Measurements from ENCODE around the gene ISL2. TPM values are rescaled to one million over a fixed set of nuclear protein-coding genes. Genes with fewer than 3 reads are reported as not detected.

Gene ISL2
- total RNA-seq, 1 donor from 2014 or later = 0.38 TPM

DNA sequence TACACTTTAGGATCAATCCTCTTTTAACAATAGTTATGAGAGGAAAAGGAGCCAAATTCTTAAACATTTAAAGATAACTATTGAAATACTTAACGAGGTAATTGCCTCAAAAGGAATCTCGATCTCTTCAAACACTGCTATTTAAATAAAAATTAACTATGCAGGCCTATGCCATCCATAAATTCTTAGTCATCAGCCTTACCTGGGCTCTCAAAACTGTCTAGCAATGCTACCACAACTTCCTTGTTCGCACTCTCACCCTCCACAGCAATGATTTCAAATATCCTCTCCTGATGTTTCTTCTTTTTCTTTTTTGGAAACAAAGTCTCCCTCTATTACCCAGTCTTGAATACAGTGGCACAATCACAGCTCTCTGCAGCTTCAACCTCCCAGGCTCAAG, 37.6 kb upstream of the ISL2 start:
- DNase-seq (ENCODE audit: low spot score, unreplicated experiment) = no peak
- TF ChIP-seq, protein P1, sequence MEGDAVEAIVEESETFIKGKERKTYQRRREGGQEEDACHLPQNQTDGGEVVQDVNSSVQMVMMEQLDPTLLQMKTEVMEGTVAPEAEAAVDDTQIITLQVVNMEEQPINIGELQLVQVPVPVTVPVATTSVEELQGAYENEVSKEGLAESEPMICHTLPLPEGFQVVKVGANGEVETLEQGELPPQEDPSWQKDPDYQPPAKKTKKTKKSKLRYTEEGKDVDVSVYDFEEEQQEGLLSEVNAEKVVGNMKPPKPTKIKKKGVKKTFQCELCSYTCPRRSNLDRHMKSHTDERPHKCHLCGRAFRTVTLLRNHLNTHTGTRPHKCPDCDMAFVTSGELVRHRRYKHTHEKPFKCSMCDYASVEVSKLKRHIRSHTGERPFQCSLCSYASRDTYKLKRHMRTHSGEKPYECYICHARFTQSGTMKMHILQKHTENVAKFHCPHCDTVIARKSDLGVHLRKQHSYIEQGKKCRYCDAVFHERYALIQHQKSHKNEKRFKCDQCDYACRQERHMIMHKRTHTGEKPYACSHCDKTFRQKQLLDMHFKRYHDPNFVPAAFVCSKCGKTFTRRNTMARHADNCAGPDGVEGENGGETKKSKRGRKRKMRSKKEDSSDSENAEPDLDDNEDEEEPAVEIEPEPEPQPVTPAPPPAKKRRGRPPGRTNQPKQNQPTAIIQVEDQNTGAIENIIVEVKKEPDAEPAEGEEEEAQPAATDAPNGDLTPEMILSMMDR (IDR thresholded peaks at IDR 0.05; ENCODE audit: unreplicated experiment) = no peak
- Mint-ChIP-seq H3K9me3 (ENCODE audit: low read depth) (no peaks in the 10 kb centered on the region), H3K4me3 (ENCODE audit: low read depth) (no peak overlapping the region), H3K27ac (no peak overlapping the region), H3K36me3 (ENCODE audit: insufficient read depth) (peaks cover 3% of the 10 kb centered on the region), H3K4me1 (ENCODE audit: low read depth) (peaks cover 1% of the 10 kb centered on the region), H3K27me3 (no peaks in the 10 kb centered on the region)

DNA sequence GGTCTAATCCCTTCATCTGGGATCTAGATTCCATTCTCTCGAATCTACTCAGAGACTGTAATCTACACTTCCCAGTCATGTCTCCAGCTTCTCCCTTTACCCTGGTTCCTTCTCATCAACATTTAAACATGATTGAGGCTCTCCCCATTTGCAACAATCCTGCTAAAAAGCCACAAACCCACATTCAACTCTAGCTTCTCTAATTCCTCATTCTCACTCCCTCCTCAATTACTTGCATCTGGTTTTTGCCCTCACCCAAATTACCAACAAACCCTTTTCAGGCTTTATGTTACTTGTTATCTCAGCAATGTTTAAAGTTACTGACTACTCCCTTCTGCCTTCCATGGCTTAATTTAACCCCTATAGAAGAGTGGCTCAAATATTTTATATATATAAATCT, 36.8 kb upstream of the ISL2 start:
- Mint-ChIP-seq H3K27me3 (no peaks in the 10 kb centered on the region), H3K27ac (no peak overlapping the region), H3K36me3 (ENCODE audit: insufficient read depth) (peaks cover 4% of the 10 kb centered on the region), H3K4me1 (ENCODE audit: low read depth) (peaks cover 1% of the 10 kb centered on the region), H3K9me3 (ENCODE audit: low read depth) (no peaks in the 10 kb centered on the region), H3K4me3 (ENCODE audit: low read depth) (no peak overlapping the region)
- TF ChIP-seq, protein P1 (IDR thresholded peaks at IDR 0.05; ENCODE audit: unreplicated experiment) = no peak
- no peak for DNase-seq (ENCODE audit: low spot score, unreplicated experiment)

DNA sequence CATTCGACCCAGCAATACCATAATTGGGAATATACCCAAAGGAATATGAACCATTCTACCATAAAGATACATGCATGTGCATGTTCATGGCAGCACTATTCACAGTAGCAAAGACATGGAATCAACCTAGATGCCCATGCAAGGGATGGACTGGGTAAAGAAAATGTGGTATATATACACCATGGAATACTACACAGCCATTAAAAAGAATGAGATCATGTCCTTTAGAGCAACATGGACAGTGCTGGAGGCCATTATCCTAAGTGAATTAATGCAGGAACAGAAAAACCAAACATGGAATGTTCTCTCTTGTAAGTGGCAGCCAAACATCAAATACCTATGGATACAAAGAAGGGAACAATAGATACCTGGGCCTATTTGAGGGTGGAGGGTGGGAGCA, 32.7 kb upstream of the ISL2 start:
- no peaks in the 10 kb centered on the region for H3K27me3 Mint-ChIP-seq
- no peak overlapping the region for H3K27ac Mint-ChIP-seq
- no peak for DNase-seq (ENCODE audit: low spot score, unreplicated experiment)
- H3K4me3 Mint-ChIP-seq (ENCODE audit: low read depth) = no peak overlapping the region
- peaks cover 8% of the 10 kb centered on the region for H3K4me1 Mint-ChIP-seq (ENCODE audit: low read depth)
- peaks cover 7% of the 10 kb centered on the region for H3K36me3 Mint-ChIP-seq (ENCODE audit: insufficient read depth)
- peaks cover 3% of the 10 kb centered on the region for H3K9me3 Mint-ChIP-seq (ENCODE audit: low read depth)
- TF ChIP-seq, protein P1 (IDR thresholded peaks at IDR 0.05; ENCODE audit: unreplicated experiment) = no peak

DNA sequence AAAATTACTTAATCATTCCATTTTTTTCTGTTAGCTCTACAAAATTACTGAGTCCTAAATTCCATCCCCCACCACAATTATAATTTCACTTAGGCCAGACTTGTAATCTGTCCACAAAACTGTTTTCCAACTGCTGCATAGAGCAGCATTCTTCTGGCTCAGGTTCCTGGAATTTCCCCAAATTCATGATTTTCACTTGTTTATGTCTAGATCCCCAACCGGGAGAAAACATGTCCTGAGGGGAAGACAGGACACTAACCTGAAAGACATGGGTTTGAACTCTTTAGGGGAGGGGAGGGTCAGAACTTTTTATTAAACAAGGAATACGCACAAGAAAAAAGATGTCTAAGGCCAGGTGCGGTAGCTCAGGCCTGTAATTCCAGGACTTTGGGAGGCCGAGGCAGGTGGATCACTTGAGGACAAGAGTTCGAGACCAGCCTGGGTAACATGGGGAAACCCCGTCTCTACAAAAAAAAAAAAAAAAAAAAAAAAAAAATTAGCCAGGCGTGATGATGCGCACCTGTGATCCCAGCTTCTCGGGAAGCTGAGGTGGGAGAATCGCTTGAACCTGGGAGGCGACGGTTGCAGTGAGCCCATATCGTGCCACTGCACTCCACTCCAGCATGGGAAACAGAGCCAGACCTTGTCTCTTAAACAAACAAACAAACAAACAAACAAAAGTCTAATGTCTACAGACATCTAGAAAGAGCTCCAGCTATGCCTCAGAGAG, 26.8 kb upstream of the ISL2 start:
- DNase-seq (ENCODE audit: low spot score, unreplicated experiment) = no peak
- H3K4me1 Mint-ChIP-seq (ENCODE audit: low read depth) = peaks cover 26% of the 10 kb centered on the region
- no peaks in the 10 kb centered on the region for H3K27me3 Mint-ChIP-seq
- peaks cover 8% of the 10 kb centered on the region for H3K9me3 Mint-ChIP-seq (ENCODE audit: low read depth)
- H3K36me3 Mint-ChIP-seq (ENCODE audit: insufficient read depth) = peaks cover 7% of the 10 kb centered on the region
- TF ChIP-seq, protein P1 (IDR thresholded peaks at IDR 0.05; ENCODE audit: unreplicated experiment) = no peak
- H3K27ac Mint-ChIP-seq = no peak overlapping the region
- peak overlapping the region; percentile 87 for H3K4me3 Mint-ChIP-seq (ENCODE audit: low read depth)

DNA sequence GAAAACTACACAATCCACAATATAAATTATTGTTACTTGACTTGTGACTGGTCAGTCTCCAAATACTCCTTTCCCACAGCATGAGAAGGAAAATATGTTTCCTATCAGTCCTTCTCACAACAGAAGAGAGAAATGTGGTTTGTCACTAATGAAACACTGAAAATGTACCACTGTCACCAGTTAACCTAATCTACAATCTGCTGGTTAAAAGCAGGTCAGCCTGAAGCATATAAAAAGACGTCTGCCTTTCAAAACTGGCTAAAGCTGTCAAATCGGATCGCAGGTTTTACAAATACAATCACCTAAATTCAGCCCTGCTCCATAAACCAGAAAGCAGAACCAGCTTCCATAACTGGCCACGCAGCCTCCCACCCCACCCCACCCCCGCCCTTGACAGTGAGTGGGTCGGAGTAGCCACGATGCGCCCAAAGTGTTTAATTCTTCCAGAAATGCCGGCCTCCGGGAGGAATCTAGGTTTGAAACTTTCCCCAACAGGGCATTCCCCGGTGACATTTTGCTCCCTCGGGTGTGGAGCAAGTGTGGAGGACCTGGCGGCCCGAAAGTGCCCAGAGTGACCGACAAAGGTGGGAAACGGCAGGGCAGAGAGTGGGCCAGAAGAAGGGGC, 26.0 kb upstream of the ISL2 start:
- TF ChIP-seq, protein P1 (IDR thresholded peaks at IDR 0.05; ENCODE audit: unreplicated experiment) = no peak
- Mint-ChIP-seq H3K36me3 (ENCODE audit: insufficient read depth) (peaks cover 4% of the 10 kb centered on the region), H3K4me3 (ENCODE audit: low read depth) (peak overlapping the region; percentile 87), H3K9me3 (ENCODE audit: low read depth) (peaks cover 5% of the 10 kb centered on the region), H3K27ac (peak overlapping the region; percentile 95), H3K4me1 (ENCODE audit: low read depth) (peaks cover 26% of the 10 kb centered on the region), H3K27me3 (no peaks in the 10 kb centered on the region)
- no peak for DNase-seq (ENCODE audit: low spot score, unreplicated experiment)
